Measurements from ENCODE around the gene BRCA2. TPM values are rescaled to one million over a fixed set of nuclear protein-coding genes. Genes with fewer than 3 reads are reported as not detected.

BRCA2 gene
- total and polyA plus RNA-seq, 2 experiments from 2014 or later: 3.7 to 5.3 TPM

- no peak overlapping the region for H3K9ac ChIP-seq
- H3K4me1 ChIP-seq (ENCODE audit: insufficient read depth): no peaks in the 10 kb centered on the region
- no peak overlapping the region for H3K4me3 ChIP-seq
- in situ Hi-C loops (cut with MboI): no loop called here
- TF ChIP-seq EZH2phosphoT487 (IDR thresholded peaks at IDR 0.05; ENCODE audit: insufficient read depth, low read depth) (no peak), EZH2 (IDR thresholded peaks at IDR 0.05; ENCODE audit: insufficient read depth, poor library complexity, severe bottlenecking) (no peak)
- no peak overlapping the region for H3K27ac ChIP-seq
- no peaks in the 10 kb centered on the region for H3K9me2 ChIP-seq (ENCODE audit: insufficient read depth)
- H3K9me3 ChIP-seq (ENCODE audit: low read depth): no peaks in the 10 kb centered on the region
- H2AFZ ChIP-seq: no peak overlapping the region
- H3K36me3 ChIP-seq (ENCODE audit: low read depth): no peaks in the 10 kb centered on the region
- H3K4me2 ChIP-seq (ENCODE audit: unreplicated experiment): no peak overlapping the region
- no peaks in the 10 kb centered on the region for H3K27me3 ChIP-seq (replicated peaks; ENCODE audit: insufficient read depth)
- WGBS, 2 experiments (ENCODE audit: low coverage in 1 of 2, low lambda C conversion rate in 2 of 2, missing lambda C conversion rate in 2 of 2): 94 to 98% methylated on average over 2 of the region's 2 CpGs
- no peak for DNase-seq
- H3K79me2 ChIP-seq (ENCODE audit: insufficient read depth): no peaks in the 10 kb centered on the region
- no peaks in the 10 kb centered on the region for H4K20me1 ChIP-seq (ENCODE audit: insufficient read depth)
- no peaks in the 10 kb centered on the region for H3F3A ChIP-seq (ENCODE audit: insufficient read depth)
These were observed 99.3 kb downstream of the BRCA2 start for GRCh38 chr13:32414580-32414979.

DNA sequence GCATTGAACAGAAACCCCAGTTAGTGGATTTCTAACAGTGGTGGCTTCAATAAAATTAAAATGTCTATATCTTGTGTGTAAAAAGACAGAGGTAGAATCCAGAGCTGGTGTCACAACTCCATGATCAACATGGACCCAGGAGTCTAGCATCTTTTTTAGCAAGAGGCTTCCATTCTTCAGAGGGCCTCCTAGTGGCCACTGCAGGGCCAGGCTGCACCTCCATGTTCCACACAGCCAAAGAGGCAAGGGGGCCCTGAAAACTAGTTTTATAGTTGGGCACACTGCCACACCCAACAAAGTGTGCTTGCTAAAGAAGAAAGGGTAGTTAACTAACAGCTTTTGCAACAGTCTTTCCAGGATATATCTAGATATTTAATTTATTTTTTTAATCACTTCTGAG lies 99.7 kb downstream of the BRCA2 start:
- H4K20me1 ChIP-seq (ENCODE audit: insufficient read depth): no peaks in the 10 kb centered on the region
- H3K9me3 ChIP-seq (ENCODE audit: low read depth): no peaks in the 10 kb centered on the region
- TF ChIP-seq EZH2phosphoT487 (IDR thresholded peaks at IDR 0.05; ENCODE audit: insufficient read depth, low read depth) (no peak), EZH2 (IDR thresholded peaks at IDR 0.05; ENCODE audit: insufficient read depth, poor library complexity, severe bottlenecking) (no peak)
- in situ Hi-C loops (cut with MboI): no loop called here
- H3K27me3 ChIP-seq (replicated peaks; ENCODE audit: insufficient read depth): no peaks in the 10 kb centered on the region
- H3K27ac ChIP-seq: no peak overlapping the region
- no peaks in the 10 kb centered on the region for H3K9me2 ChIP-seq (ENCODE audit: insufficient read depth)
- no peak overlapping the region for H3K4me2 ChIP-seq (ENCODE audit: unreplicated experiment)
- no peaks in the 10 kb centered on the region for H3K36me3 ChIP-seq (ENCODE audit: low read depth)
- no peaks in the 10 kb centered on the region for H3K79me2 ChIP-seq (ENCODE audit: insufficient read depth)
- H2AFZ ChIP-seq: no peak overlapping the region
- H3K9ac ChIP-seq: no peak overlapping the region
- H3K4me3 ChIP-seq: no peak overlapping the region
- no peaks in the 10 kb centered on the region for H3F3A ChIP-seq (ENCODE audit: insufficient read depth)
- no peaks in the 10 kb centered on the region for H3K4me1 ChIP-seq (ENCODE audit: insufficient read depth)
- DNase-seq: peak; percentile 32

DNA sequence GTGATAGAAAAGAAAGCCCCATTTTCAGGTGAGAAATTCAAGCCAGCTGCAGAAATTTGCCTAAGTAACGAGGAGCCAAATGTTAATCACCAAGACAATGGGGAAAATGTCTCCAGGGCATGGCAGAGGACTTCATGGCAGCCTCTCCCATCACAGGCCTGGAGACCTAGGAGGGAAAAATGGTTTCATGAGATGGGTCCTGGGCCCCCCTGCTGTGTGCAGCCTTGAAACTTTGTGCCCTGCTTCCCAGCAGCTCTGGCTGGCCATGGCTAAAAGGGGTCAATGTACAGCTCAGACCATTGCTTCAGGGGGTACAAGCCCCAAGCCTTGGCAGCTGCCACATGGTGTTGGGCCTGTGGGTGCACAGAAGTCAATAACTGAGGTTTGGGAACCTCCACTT lies 102.7 kb downstream of the BRCA2 start:
- no peak overlapping the region for H3K4me2 ChIP-seq (ENCODE audit: unreplicated experiment)
- TF ChIP-seq EZH2phosphoT487 (IDR thresholded peaks at IDR 0.05; ENCODE audit: insufficient read depth, low read depth): no peak
- no peak for TF ChIP-seq EZH2 (IDR thresholded peaks at IDR 0.05; ENCODE audit: insufficient read depth, poor library complexity, severe bottlenecking)
- DNase-seq: no peak
- no peak overlapping the region for H3K4me3 ChIP-seq
- 75 to 82% methylated on average over 1 of the region's 1 CpG for WGBS, 2 experiments (ENCODE audit: low coverage in 1 of 2, low lambda C conversion rate in 2 of 2, missing lambda C conversion rate in 2 of 2)
- H3K4me1 ChIP-seq (ENCODE audit: insufficient read depth): no peaks in the 10 kb centered on the region
- H4K20me1 ChIP-seq (ENCODE audit: insufficient read depth): no peaks in the 10 kb centered on the region
- no peaks in the 10 kb centered on the region for H3K9me2 ChIP-seq (ENCODE audit: insufficient read depth)
- no peak overlapping the region for H2AFZ ChIP-seq
- H3K27me3 ChIP-seq (replicated peaks; ENCODE audit: insufficient read depth): no peaks in the 10 kb centered on the region
- H3K36me3 ChIP-seq (ENCODE audit: low read depth): 0 out of 2 replicates have a peak, but pooled peaks cover 3% of the 10 kb centered on the region
- H3K79me2 ChIP-seq (ENCODE audit: insufficient read depth): no peaks in the 10 kb centered on the region
- in situ Hi-C loops (cut with MboI): no loop called here
- no peak overlapping the region for H3K9ac ChIP-seq
- H3K9me3 ChIP-seq (ENCODE audit: low read depth): no peaks in the 10 kb centered on the region
- H3F3A ChIP-seq (ENCODE audit: insufficient read depth): no peaks in the 10 kb centered on the region
- H3K27ac ChIP-seq: no peak overlapping the region

- no peak overlapping the region for H3K9ac ChIP-seq
- H3F3A ChIP-seq (ENCODE audit: insufficient read depth): no peaks in the 10 kb centered on the region
- H3K4me1 ChIP-seq (ENCODE audit: insufficient read depth): no peaks in the 10 kb centered on the region
- no peak overlapping the region for H2AFZ ChIP-seq
- WGBS, 2 experiments (ENCODE audit: low coverage in 1 of 2, low lambda C conversion rate in 2 of 2, missing lambda C conversion rate in 2 of 2): 68 to 72% methylated on average over 2 of the region's 2 CpGs
- H3K4me2 ChIP-seq (ENCODE audit: unreplicated experiment): no peak overlapping the region
- in situ Hi-C loops (cut with MboI): no loop called here
- H3K27me3 ChIP-seq (replicated peaks; ENCODE audit: insufficient read depth): no peaks in the 10 kb centered on the region
- DNase-seq: no peak
- 0 out of 2 replicates have a peak, but pooled peaks cover 11% of the 10 kb centered on the region for H3K36me3 ChIP-seq (ENCODE audit: low read depth)
- no peaks in the 10 kb centered on the region for H3K9me3 ChIP-seq (ENCODE audit: low read depth)
- no peak overlapping the region for H3K27ac ChIP-seq
- no peak for TF ChIP-seq EZH2 (IDR thresholded peaks at IDR 0.05; ENCODE audit: insufficient read depth, poor library complexity, severe bottlenecking)
- H3K4me3 ChIP-seq: no peak overlapping the region
- no peaks in the 10 kb centered on the region for H4K20me1 ChIP-seq (ENCODE audit: insufficient read depth)
- H3K79me2 ChIP-seq (ENCODE audit: insufficient read depth): no peaks in the 10 kb centered on the region
- H3K9me2 ChIP-seq (ENCODE audit: insufficient read depth): no peaks in the 10 kb centered on the region
These were observed 104.6 kb downstream of the BRCA2 start for GRCh38 chr13:32419862-32420261.

- H3F3A ChIP-seq (ENCODE audit: insufficient read depth): no peaks in the 10 kb centered on the region
- no peak overlapping the region for H3K4me3 ChIP-seq
- H3K36me3 ChIP-seq (ENCODE audit: low read depth): 0 out of 2 replicates have a peak, but pooled peaks cover 11% of the 10 kb centered on the region
- no peaks in the 10 kb centered on the region for H3K27me3 ChIP-seq (replicated peaks; ENCODE audit: insufficient read depth)
- no peak for TF ChIP-seq EZH2 (IDR thresholded peaks at IDR 0.05; ENCODE audit: insufficient read depth, poor library complexity, severe bottlenecking)
- TF ChIP-seq EZH2phosphoT487 (IDR thresholded peaks at IDR 0.05; ENCODE audit: insufficient read depth, low read depth): no peak
- no peaks in the 10 kb centered on the region for H3K9me2 ChIP-seq (ENCODE audit: insufficient read depth)
- H2AFZ ChIP-seq: no peak overlapping the region
- H3K4me2 ChIP-seq (ENCODE audit: unreplicated experiment): no peak overlapping the region
- H3K9me3 ChIP-seq (ENCODE audit: low read depth): no peaks in the 10 kb centered on the region
- 92 to 99% methylated on average over 3 of the region's 3 CpGs for WGBS, 2 experiments (ENCODE audit: low coverage in 1 of 2, low lambda C conversion rate in 2 of 2, missing lambda C conversion rate in 2 of 2)
- H3K4me1 ChIP-seq (ENCODE audit: insufficient read depth): peaks cover 2% of the 10 kb centered on the region; the same call in 1 of the 2 replicates
- no peaks in the 10 kb centered on the region for H4K20me1 ChIP-seq (ENCODE audit: insufficient read depth)
- no peak for DNase-seq
- no peak overlapping the region for H3K9ac ChIP-seq
- in situ Hi-C loops (cut with MboI): no loop called here
- H3K79me2 ChIP-seq (ENCODE audit: insufficient read depth): no peaks in the 10 kb centered on the region
- H3K27ac ChIP-seq: no peak overlapping the region
These were observed 108.3 kb downstream of the BRCA2 start for GRCh38 chr13:32423592-32423991.

All from GM23248 (cell line).